ENCODE results near the gene PTPRG.

- no peak for TF ChIP-seq CTCF (IDR thresholded peaks at IDR 0.05)
- no peak for TF ChIP-seq POLR2A (IDR thresholded peaks at IDR 0.05)
Measured at GRCh38 chr3:61667814-61668213, 106.4 kb downstream of the PTPRG start.
